GM12891 (cell line): Measurements from ENCODE around the gene PTPRR.

Source experiments
- POLR2A ChIP-seq: IDR thresholded peaks from 2 replicates; pipeline ENCODE4 v1.6.1; 2011; ENCODE audit warnings: low read depth, low read length, control low read depth
- POU2F2 ChIP-seq: IDR thresholded peaks from 2 replicates; pipeline ENCODE4 v1.6.1; 2011; ENCODE audit warnings: low read depth, mild to moderate bottlenecking, control low read depth, low read length, moderate library complexity

- TF ChIP-seq POU2F2 (no peak), POLR2A (no peak)
These were observed 108.4 kb downstream of the PTPRR start for GRCh38 chr12:70812136-70812535.
